ENCODE results near the gene CAPN8.

DNA sequence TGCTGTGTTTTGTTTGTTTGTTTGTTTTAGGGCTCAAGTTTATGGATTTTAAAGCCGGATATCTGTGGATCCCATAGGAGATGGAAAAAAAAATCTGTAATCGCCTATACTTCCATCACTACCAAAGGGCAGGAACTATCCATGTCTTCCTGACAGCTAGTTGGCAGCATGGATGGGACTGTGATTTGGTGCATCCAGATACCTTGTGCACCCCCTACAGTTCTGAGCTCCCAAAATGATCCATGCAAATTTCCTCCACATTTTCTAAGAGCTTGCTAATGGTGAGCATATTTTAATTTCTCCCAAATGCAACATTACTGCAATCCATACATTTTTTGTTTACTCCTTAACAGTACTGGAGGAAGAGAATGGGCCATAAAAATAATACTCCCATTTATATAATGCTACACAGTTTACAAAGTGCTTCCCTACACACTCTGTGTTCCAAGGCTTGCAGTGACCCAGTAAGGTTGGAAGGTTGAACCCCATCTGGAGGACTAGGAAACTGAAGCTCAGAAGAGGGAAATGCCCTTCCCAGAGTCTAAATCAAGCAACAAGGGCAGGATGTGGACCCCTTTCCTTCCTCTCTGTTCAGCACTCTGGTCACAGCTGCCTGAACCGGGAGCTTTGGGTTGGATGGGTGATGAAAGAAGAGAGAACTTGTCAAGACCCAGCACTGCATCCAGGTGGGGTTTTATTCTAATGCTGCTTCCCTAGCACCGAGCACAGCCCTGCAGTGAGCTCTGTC, 48.0 kb downstream of the CAPN8 start:
- TF ChIP-seq TAF1 (IDR thresholded peaks at IDR 0.05; ENCODE audit: low read depth, low read length) (no peak), POLR2A (IDR thresholded peaks at IDR 0.05; ENCODE audit: low read depth, low read length) (no peak), PAX5 (IDR thresholded peaks at IDR 0.05; ENCODE audit: insufficient read depth, low read length, severe bottlenecking) (no peak), POLR2AphosphoS5 (IDR thresholded peaks at IDR 0.05; ENCODE audit: low read depth, low read length) (no peak), POU2F2 (IDR thresholded peaks at IDR 0.05; ENCODE audit: low read depth, low read length) (no peak)
